ENCODE data around the gene GIPC1. TPM values are rescaled to one million over a fixed set of nuclear protein-coding genes. Genes with fewer than 3 reads are reported as not detected.

Gene GIPC1
- total RNA-seq, 1 donor from 2014 or later, result 28.2 TPM

GRCh38 chr19:14439014-14439413 is 56.9 kb downstream of the GIPC1 start:
- ATAC-seq, result no peak
- DNase-seq (ENCODE audit: low spot score), result no peak

GRCh38 chr19:14437578-14438140 is 58.3 kb downstream of the GIPC1 start:
- no peak for ATAC-seq

GRCh38 chr19:14435320-14436050 is 60.4 kb downstream of the GIPC1 start:
- no peak for ATAC-seq
- no peak for DNase-seq (ENCODE audit: low spot score)

More at GRCh38 chr19:14437578-14438140, 58.3 kb downstream of the GIPC1 start:
- DNase-seq (ENCODE audit: low spot score), result no peak

GRCh38 chr19:14434543-14435319 is 61.2 kb downstream of the GIPC1 start:
- ATAC-seq (peak; percentile 54), DNase-seq (ENCODE audit: low spot score) (no peak)

- ATAC-seq (peak; percentile 7), DNase-seq (ENCODE audit: low spot score) (no peak)
Observed at GRCh38 chr19:14433554-14434501, 62.1 kb downstream of the GIPC1 start.

- no peak for DNase-seq (ENCODE audit: low spot score)
- peak; percentile 79 for ATAC-seq
Observed at GRCh38 chr19:14432791-14433553, 63.0 kb downstream of the GIPC1 start, which contains the start of gene PKN1. Gene PKN1 (plus strand): TSS chr19:14433306. CDS start chr19:14433522, 216 bp downstream.

GRCh38 chr19:14430712-14431111 is 65.2 kb downstream of the GIPC1 start:
- ATAC-seq (no peak), DNase-seq (ENCODE audit: low spot score) (no peak)

GRCh38 chr19:14428882-14429416 is 67.0 kb downstream of the GIPC1 start:
- DNase-seq (ENCODE audit: low spot score), result no peak
- no peak for ATAC-seq

Other genes with a start within 250 kb of the GIPC1 start
- 11.7 TPM for gene ADGRE5, start 114.7 kb downstream of the GIPC1 start, total RNA-seq
- 18.0 TPM for gene DDX39A, start 76.8 kb downstream of the GIPC1 start, total RNA-seq
- 32.4 TPM for gene PKN1, start 62.8 kb downstream of the GIPC1 start, total RNA-seq
- 0.13 TPM for gene PTGER1, start 20.8 kb downstream of the GIPC1 start, total RNA-seq
- 70.7 TPM for gene DNAJB1, start 22.3 kb upstream of the GIPC1 start, total RNA-seq
- 101 TPM for gene TECR, start 33.5 kb upstream of the GIPC1 start, total RNA-seq
- gene NDUFB7, start 75.9 kb upstream of the GIPC1 start, total RNA-seq, result 134 TPM
- not detected for gene CLEC17A, start 87.0 kb upstream of the GIPC1 start, total RNA-seq
- 0.10 TPM for gene ADGRE3, start 178.7 kb upstream of the GIPC1 start, total RNA-seq
- 3.6 TPM for gene ZNF333, start 193.9 kb upstream of the GIPC1 start, total RNA-seq